AG04449 (cell line): ENCODE results near the gene PTTG1IP2.

Experiments used
- CTCF ChIA-PET: fragments of 350-600 bp; formaldehyde crosslinking; extraction: SDS; loops from one replicate; lab custom pipeline; 2021; ENCODE audit warnings: antibody characterized with exemption; lab: Yijun Ruan, JAX
- POLR2A ChIA-PET: fragments of 400-600, 350-600 bp; formaldehyde crosslinking; extraction: SDS; loops from one replicate; lab custom pipeline; 2020; ENCODE audit warnings: antibody characterized with exemption, inconsistent platforms; lab: Yijun Ruan, JAX
- DNase-seq: peaks from one replicate; pipeline ENCODE4 v3.0.0-alpha.2; 2010; ENCODE audit warnings: low read depth, low spot score
- H3K4me3 ChIP-seq: 2 replicates; pipeline ENCODE4 v1.5.1; 2011; ENCODE audit warnings: low read depth, mild to moderate bottlenecking, control low read depth, low read length
- CTCF ChIP-seq: IDR thresholded peaks from one replicate; pipeline ENCODE4 v1.5.1; 2011; ENCODE audit warnings: mild to moderate bottlenecking, moderate library complexity, low read length, control low read depth, inconsistent platforms; ENCODE audit not compliant: insufficient read depth; ENCODE audit errors: missing control alignments

Gene PTTG1IP2

GRCh38 chr7:90433221-90433620 is 36.2 kb upstream of the PTTG1IP2 start:
- no peak for DNase-seq
- H3K4me3 ChIP-seq: no peak overlapping the region
- TF ChIP-seq CTCF: no peak
- POLR2A ChIA-PET: no interaction called here
- CTCF ChIA-PET: interaction anchor here (8.6 kb wide), 1 partner anchor 280 kb away, joined by 97 read pairs; the partner anchor contains the start of gene STEAP1

GRCh38 chr7:90445633-90446032 is 23.8 kb upstream of the PTTG1IP2 start:
- ChIA-PET POLR2A (no interaction called here), CTCF (interaction anchor here (3.4 kb wide), 1 partner anchor 9 kb away, joined by 19 read pairs; no protein-coding TSS in a partner anchor)
- H3K4me3 ChIP-seq: no peak overlapping the region
- no peak for TF ChIP-seq CTCF
- DNase-seq: no peak

GRCh38 chr7:90446137-90446899 is 23.1 kb upstream of the PTTG1IP2 start:
- no peak for TF ChIP-seq CTCF
- ChIA-PET CTCF (interaction anchor here (3.4 kb wide), 1 partner anchor 9 kb away, joined by 19 read pairs; no protein-coding TSS in a partner anchor), POLR2A (no interaction called here)
- H3K4me3 ChIP-seq: no peak overlapping the region
- no peak for DNase-seq

GRCh38 chr7:90453259-90453891 is 16.1 kb upstream of the PTTG1IP2 start:
- no peak overlapping the region for H3K4me3 ChIP-seq
- ChIA-PET POLR2A (no interaction called here), CTCF (interaction anchor here (1.4 to 1.6 kb wide), 3 partner anchors 11 to 176 kb away, joined by 3 read pairs; no protein-coding TSS in a partner anchor)
- DNase-seq: no peak
- no peak for TF ChIP-seq CTCF

GRCh38 chr7:90453931-90454330 is 15.5 kb upstream of the PTTG1IP2 start:
- no peak for DNase-seq
- no peak overlapping the region for H3K4me3 ChIP-seq
- CTCF ChIA-PET: interaction anchor here (1.4 to 2.1 kb wide), 3 partner anchors 8 to 172 kb away, joined by 3 to 19 read pairs (median 8); no protein-coding TSS in a partner anchor
- POLR2A ChIA-PET: no interaction called here
- no peak for TF ChIP-seq CTCF
